NCI-H146 treated with DMSO at 0.1 percent for 48 hours (cell line): ENCODE results near the gene SLC22A3.
"Not testable (repeated sequence)": the region's sequence is repeated elsewhere in the genome, so short reads cannot be mapped to it uniquely, and the experiment has no call there.

ENCODE experiments used
- DNase-seq: peaks from one replicate; lab custom pipeline; 2025; ENCODE audit not compliant: unreplicated experiment; lab: John Stamatoyannopoulos, UW

Gene SLC22A3

DNA sequence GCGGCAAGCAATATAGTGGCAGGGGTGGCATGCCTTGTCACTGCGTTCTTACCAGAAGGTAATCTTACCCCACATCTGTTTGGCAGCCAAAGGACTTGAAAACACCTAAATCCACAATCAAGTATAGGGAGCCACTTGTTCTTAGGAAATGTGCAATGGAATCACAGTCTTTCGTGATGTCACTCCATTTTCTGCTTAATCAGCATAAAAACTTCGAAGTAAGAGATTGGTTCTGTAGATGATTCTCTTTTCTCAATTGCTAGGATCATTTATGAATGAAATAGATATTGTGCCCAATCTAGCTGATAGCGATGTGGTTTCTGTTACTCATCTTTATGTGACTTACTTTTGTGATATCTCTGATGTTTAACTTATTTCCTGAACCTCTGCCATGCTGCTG, 89.0 kb downstream of the SLC22A3 start:
- DNase-seq, result no peak

DNA sequence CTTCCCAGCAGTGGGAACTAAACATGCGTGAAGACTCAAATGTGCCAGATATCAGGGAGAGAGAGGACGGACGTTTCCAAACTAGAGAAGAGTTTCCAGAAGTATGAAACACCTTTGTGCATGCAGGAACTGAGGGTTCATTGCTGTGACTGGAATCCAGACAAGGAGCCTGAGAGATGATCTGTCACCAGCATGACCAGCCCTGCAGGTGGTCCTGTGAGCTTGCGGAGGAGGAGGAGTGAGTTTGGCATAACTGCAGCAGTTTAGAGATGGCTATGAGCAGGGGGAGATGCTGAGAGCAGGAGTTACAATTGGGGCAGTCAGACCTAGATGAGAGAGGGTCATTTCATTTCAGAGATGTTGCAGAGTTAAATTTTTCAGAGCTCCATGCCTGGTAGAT, 89.6 kb downstream of the SLC22A3 start:
- no peak for DNase-seq

DNA sequence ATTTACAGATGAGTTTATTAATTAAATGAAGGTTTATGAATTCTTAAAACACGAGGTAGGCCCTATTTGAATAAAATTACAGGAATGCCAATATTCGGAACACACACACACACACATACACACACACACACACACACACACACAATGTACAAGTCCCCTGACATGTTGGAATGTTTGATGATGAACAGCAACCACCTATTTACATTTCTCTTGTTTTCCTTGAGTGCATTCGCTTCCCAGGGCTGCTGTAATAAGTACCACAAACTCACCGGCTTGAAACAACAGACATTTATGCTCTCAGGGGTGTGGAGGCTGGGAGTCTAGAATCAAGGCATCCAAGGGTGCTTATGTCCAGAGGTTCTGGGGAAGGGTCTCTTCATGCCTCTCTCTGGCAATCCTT, 90.3 kb downstream of the SLC22A3 start:
- DNase-seq, result no peak

DNA sequence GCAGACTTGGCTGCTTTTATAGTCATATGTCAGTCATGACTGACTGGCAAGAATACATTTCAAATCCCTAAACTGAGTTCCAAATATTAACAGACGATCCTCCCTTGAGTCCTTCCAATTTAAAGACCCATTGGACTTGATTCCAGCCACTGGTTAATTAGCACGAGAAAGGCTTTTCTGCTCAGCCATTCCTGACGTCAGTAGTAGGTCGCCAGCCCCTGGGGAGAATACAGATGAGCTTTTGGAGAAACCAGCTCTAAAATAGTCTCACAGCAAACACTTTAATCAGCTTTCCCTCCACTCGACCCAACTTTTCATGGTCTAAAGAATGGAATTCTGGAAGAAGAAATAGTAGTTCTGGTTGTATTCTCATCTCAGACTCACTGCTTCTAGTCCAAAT, 91.6 kb downstream of the SLC22A3 start:
- no peak for DNase-seq

DNA sequence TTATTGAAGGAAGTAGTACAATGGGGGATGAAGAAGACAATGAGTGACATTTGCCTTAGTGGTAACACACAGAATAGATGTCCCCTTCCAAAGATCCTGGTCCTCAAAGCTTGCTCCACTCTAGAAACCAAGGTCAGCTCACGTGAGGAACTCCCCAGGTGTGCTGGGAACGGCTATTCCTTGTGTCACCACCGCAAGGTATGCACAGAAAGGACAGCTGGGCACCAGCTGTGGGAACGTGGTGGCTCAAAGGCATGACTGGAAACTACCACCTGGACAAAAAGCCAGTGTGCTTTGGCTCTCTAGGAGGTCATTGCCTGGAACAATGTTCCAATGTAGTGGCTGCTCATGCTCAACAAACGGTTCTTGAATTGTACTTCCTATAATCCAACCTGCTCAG, 94.0 kb downstream of the SLC22A3 start:
- no peak for DNase-seq

DNA sequence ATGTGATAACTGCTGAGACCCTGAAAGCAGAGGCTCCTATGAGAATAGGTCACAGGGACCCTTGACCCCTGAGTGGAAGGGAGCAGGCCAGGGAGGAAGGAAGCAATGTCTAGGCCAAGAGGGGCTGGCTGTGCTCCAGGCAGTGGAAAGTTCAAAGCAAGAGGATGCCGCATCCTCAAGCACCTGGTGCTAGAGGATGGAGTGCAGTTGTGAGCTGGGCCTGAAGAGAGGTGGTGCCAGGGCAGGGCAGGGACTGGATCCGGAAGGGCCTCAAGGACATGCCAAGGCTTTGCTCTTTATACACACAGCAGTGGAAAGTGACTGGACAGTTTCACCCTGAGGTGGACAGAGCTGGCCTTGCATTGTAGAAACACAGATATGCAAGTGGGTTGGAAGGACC, 97.0 kb downstream of the SLC22A3 start:
- DNase-seq, result no peak

DNA sequence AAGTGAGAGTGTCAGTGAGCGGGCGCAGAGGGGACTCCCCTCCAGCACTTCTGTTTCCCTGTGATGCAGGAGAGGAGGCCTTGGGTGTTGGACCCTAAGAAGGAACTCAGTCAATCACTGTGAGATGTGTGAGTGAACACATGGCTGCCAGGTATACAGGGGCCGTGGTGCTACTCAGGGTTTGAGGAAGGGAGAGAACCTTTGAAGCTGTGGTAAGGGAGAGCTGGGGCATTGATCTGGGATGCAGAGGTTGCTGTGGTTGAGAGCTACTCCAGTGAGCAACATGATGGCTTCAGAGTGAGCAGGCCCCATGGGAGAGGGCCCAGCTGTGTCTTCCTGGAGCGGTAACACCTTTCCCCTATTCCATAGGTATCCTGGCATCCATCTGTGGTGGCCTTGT, 99.2 kb downstream of the SLC22A3 start:
- no peak for DNase-seq

DNA sequence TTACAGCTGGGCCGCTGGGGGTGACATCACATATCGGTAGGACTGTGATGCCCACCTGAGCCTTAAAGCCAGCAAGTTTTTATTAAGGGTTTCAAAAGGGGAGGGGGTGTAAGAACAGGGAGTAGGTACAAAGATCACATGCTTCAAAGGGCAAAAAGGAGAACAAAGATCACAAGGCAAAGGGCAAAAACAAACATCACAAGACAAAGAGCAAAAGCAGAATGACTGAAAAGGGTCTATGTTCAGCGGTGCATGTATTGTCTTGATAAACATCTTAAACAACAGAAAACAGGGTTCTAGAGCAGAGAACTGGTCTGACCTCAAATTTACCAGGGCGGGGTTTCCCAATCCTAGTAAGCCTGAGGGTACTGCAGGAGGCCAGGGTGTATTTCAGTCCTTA, 101.6 kb downstream of the SLC22A3 start:
- DNase-seq, result not testable (repeated sequence)

DNA sequence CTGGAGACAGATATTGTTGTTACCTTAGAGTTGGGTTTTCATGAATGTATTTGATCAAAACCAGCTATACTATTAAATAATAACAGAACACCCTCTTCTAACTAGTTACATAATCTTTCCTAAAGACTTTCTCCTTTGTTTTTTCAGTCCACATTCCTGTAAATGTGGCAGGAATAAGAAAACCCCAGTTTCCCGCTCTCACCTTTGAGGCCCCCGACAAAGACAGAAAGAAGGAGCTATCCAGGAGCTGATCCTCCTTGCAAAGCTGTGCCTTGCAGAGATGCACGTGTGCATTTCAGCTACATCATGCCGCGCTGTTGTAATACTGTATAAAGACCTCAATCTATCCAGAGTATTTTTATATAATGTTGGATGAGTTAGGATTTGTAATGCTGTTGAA, 102.7 kb downstream of the SLC22A3 start:
- no peak for DNase-seq

DNA sequence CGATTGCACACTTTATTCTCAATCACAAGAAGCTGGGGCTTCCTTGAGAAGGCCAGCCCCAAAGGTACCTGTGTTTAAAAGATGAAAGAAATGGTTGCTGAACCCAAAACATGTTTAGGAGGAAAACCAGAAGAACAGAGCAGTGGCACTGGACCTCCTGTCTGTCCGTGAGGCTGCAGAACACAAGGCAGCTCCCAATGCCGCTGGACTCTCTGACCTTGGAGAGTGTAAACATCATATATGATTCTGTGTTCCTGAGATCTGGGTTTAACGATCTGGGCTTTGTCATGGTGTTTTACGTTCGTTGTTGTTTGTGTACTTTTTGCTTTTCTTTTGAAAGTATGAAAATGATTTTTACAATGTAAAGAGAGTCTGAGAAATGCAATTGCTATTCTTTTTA, 106.1 kb downstream of the SLC22A3 start:
- no peak for DNase-seq

DNA sequence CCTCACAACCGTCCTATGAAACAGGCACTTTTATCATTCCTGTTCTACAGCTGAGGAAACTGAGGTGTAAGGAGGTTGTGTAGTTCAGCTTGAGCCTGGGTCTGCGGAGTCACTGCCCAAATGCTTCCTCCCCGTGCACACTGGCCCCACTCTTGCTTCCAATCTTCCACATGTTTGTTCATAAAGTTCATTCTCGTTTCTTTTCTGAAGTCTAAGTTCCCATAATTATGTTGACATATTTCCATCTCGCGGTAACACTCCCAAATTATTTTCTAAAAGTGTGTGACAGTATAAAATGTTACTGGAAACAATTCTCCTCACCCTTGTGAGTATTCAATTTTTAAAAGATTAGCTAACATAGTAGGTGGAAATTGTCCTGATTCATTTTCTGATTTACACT, 106.9 kb downstream of the SLC22A3 start:
- DNase-seq, result no peak

DNA sequence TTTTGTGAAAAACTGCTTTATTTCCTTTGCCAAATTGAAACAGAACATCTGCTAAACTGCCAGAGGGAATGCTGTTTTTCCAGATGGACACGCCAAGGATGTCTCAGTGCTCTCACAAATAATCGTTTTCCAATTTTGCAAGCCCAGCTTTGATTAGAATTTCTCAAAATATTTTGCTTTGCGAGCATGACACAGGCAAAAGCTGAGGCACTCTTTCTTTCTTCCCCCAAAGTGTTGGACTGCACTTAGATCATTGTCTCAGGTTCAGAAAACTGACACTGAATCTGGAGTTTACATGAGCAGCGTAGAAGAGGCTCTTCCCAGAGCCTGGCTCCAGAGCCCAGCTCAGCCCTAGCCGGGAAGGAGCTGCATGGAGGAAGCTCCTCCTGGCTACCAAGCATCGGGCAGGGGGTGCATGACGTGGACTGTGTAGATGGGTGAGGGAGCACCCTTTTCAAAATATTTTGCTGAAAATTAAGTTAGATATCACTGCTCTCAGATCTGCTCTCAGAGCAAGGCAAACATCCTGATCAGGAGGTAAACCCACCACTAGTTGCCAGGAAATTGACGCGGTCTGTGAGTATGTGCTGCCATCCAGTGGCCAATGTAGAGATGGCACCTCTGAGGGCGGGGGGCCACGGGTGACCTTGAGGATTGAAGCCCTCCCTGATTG, 107.5 kb downstream of the SLC22A3 start:
- DNase-seq, result no peak

DNA sequence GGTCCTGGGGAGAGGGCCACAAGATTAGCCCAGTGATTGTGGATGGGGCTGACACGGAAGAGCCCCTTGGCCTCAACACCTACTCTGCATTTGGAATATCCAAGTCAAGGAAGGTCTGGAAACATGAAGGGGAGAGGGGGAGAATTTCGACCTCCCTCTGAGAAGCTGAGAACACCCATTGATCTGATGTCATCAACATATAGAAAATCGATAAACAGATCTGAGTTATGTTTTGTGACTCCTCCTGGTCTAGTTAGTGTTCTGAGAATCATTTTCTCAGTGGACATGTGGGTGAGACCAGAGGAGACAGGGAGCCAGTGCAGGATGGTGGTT, 108.0 kb downstream of the SLC22A3 start:
- no peak for DNase-seq

DNA sequence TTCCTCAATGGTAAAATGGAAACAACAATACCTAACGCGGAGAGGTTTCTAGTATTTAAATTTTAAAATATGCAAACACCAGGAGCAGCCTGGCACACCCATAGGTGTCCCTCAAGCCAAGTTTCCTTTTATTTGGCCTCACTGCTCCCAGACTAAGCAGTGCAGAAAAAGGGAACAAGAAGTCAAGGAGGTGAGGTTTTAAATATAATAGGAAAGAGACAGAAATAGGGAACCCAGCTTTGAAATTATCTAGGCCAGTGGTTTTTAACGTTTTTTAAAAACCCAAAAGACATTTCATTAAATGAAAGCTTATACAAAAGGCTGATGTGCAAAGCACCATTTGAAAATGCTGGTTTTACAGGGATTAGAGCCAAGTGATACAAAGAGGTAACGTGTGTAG, 109.6 kb downstream of the SLC22A3 start:
- DNase-seq, result no peak

DNA sequence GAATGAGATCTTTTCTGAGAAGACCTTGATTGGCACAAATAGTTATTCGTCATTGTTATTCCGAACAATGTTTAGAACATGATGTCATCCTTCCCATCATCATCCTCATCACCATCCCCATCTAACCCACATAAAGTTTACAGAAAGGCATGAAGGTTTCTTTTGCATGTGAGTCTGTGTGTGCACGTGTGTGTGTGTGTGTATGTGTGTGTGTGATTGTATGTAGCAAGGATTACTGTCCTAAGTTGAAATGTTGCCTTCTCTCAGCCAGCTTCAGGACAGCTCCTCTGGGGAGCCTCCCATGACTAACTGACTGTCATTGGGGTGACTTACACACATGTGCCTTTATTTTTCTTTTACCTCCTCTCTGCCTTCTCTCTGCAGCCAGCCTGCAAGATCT, 113.5 kb downstream of the SLC22A3 start:
- DNase-seq, result no peak

DNA sequence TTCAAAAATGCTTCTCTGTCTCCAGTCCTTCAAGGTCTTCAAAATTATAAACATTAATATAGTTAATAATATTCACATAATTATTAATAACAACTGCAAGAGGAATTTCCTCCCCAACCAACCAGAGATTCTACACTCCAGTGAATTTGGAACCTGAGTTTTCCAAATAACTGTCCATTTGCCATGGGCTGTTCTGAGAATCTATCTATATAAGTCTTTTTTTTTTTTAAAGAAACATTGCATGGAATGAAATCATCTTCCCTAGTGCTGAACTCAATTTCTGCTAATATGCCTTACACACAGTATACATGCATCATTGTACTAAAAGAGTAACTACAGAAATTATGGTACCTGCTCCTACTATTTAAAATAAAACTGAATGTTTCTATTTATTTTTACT, 113.9 kb downstream of the SLC22A3 start:
- DNase-seq, result no peak

DNA sequence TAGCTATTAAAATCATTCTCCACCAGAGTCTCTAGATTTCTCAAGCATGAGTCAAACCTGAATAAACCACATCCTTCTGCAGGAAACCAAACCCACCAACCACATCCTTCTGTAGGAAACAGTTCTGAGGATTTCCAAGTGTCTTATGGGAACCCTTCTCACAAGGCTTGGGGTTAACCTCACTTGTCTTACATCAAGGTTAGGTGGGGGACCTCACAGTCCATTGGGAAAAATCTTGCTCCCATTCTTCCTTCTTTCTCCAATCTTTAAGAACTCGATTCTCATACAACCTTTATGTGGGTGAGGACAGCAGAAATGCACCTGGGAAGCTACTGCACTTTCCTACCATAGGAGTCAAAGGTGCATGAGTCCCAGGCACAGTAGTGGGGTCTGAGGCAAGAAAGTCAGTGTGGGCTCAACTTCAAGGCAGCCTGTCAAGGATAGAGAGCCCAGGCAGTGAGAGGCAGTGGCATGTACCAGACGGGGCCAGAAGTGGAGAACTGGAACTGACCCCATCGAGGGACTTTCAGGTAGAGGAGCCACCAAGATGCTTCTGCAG, 114.5 kb downstream of the SLC22A3 start:
- DNase-seq, result no peak

DNA sequence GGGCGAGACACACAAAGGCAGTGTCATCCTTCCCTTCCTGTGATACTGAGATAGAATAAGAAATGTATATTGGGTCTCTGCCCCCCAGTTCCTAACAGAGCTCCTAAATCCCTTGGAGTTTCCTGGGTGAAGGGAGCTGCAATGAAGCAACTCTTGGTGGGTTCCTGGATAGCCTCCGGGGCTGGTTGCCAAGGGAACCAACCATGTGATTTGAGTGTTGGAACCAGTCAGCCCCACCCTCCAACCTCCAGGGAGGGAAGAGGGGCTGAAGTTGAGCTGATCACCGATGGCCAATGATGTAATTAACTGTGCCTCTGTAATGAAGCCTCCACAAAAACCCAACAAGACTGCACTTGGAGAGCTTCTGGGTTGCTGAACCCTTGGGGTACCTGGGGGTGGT, 116.6 kb downstream of the SLC22A3 start:
- no peak for DNase-seq

DNA sequence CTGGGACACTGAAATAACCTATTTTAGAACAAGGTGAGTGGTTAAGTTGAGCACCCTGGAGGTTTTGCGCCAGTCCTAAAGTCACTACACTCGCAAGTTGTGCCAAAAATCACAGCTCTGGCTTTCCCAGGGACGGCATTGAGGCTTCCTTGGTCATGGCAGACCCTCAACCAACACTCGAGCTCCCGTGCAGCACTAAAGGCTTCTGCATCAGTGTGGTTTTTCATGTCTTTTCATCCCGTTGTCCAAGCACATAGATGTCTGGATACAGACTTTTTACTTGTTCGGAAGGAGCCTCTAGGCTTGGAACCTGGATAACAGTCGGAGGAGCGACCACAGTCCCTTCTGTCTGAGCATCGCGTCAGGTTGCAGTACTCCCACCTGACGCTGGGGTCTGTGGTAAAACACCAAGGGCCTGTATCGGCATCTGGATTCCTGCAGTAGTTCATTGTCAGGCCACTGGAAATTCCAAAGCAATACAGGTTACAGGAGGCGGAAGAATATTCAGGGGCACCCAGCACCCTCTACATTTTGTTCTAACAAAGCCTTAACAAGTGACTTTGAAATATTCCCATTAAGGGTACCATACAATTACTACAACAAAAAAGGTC, 119.2 kb downstream of the SLC22A3 start:
- not testable (repeated sequence) for DNase-seq

DNA sequence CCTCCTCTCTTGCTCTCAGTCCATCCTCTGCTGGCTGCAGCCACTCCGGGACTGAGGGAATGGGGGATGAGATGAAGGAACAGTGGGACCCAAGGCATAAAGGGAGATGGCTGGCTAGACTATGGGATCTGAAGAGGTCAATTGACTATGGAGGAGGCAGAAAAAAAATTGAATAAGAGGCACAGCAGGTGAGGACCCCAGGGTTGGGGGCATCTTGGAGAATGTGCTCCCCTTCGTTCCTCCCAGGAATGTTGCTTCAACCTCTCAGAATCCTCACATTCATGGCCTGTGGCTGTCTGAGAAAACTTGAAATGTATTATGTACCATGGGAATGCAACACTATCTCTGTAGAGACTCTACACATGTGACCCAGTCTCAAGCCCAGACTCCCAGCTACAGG, 121.0 kb downstream of the SLC22A3 start:
- no peak for DNase-seq

DNA sequence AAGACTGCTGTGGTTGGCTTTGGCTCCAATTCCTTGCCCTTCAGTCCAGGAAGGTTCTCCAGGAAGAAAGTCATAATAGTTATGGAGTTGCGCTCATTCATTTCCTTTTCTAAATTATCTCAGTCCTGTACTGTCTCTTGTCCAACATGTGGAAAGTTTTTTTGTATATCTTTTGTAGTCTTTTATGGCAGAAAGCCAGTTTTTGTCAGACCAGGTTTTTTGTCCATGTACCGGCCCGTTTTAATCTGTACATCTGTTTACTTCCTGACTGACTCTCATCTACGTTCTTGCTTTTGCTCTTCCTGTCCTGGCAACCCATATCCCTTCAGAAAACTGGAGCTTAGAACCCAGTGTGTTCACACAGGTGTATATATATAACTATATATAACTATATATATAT, 127.9 kb downstream of the SLC22A3 start:
- DNase-seq, result not testable (repeated sequence)

DNA sequence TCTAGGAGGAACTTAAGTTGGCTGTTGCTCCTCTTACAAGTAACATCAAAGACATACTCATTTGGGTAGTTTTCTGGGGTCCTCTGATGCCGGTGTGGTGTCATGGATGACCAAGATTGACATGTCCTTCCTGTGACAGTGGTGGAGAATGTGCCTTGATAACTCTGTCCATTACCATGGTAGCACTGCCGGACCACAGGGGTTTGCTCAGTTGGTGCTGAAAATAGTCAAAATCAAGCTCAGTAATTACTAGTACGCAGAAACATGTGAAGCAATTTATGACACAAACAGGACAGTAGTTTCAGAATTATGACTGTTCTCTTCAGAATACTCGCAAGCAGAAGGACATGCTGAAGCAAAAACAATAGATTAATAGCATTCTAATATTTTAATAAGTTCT, 128.9 kb downstream of the SLC22A3 start:
- not testable (repeated sequence) for DNase-seq

DNA sequence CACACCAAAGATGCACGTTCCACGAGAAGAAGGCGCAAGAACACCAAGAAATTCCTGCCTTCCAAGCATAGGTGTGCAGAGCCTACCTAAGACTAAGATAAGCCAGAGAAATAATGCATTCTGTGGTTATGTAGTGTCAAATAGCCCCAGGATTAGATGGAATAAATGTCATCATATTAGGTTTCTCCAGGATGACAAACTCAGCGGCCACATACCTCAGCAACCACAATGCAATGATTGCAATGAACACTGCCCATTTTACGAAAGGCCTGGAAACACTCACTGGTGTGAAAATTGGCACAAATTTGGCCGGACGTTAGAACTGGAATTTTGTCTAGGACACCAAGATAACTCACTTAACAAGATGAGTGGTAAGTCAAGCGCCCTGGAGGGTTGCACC, 129.7 kb downstream of the SLC22A3 start:
- DNase-seq, result no peak
